K562 (cell line): ENCODE data around the gene AGL. TPM values are rescaled to one million over a fixed set of nuclear protein-coding genes. Genes with fewer than 3 reads are reported as not detected.
A peak's percentile ranks its signal among the peaks of the same experiment; 100 is the strongest.

Experiments
- ATAC-seq: fragments of 200-7000 bp; cut with Tn5 transposase; 3 replicates; pipeline ENCODE4 v1.9.1; 2020; ENCODE audit warnings: moderate library complexity
- BruUV-seq: library from RNA; stranded (reverse); fragments of 400-500 nt; replicated peaks from 2 replicates; lab custom pipeline; 2021; lab: Mats Ljungman, UMichigan
- CTCF ChIA-PET: fragments of 300-600 bp; formaldehyde crosslinking; extraction: SDS; loops from one replicate; lab custom pipeline; 2021; ENCODE audit warnings: low intra/inter-chr PET ratio; lab: Yijun Ruan, JAX
- POLR2A ChIA-PET: fragments of 300-600, 350-650 bp; sonication (Branson Sonifier 250); formaldehyde crosslinking; extraction: SDS; loops from one replicate; lab custom pipeline; 2021; ENCODE audit warnings: antibody characterized with exemption, inconsistent platforms; lab: Yijun Ruan, JAX
- DNase-seq, 4 experiments: peaks; one replicate each; pipeline versions ENCODE4 v3.0.0 to v3.0.0-alpha.2; 2011 to 2018; ENCODE audit warnings: low spot score in 3 of 4, mixed read lengths in 3 of 4; ENCODE audit errors: extremely low read depth in 1 of 4
- FAIRE-seq: peaks from 2 replicates; lab custom pipeline; 2011; peaks lifted over from hg19 to GRCh38; lab: Jason Lieb, UNC
- H2AFZ ChIP-seq: 2 replicates; pipeline ENCODE4 v1.6.0; 2011; ENCODE audit warnings: low read depth, low read length, control low read depth, inconsistent platforms
- H3K27ac ChIP-seq: fragments of 200-600 bp; 3 replicates; pipeline ENCODE4 v1.8.0; 2011; ENCODE audit warnings: low read depth, mild to moderate bottlenecking, control low read depth, inconsistent platforms, low read length, moderate library complexity, mixed read lengths; ENCODE audit errors: extremely low read depth
- H3K27me3 ChIP-seq, 2 experiments: fragments of 300-600 bp in 1 of 2; 2 replicates in 1 of 2; 3 replicates in 1 of 2; pipeline versions ENCODE4 v1.6.0 to v1.8.0; 2011; ENCODE audit warnings: inconsistent platforms in 2 of 2, low read length in 2 of 2, mild to moderate bottlenecking in 1 of 2, mixed read lengths in 1 of 2, moderate library complexity in 1 of 2; ENCODE audit not compliant: control insufficient read depth in 2 of 2, insufficient read depth in 2 of 2
- H3K36me3 ChIP-seq: fragments of 300-600 bp; 3 replicates; pipeline ENCODE4 v1.8.0; 2011; ENCODE audit warnings: mild to moderate bottlenecking, low read length, inconsistent platforms; ENCODE audit not compliant: control insufficient read depth, insufficient read depth
- H3K4me1 ChIP-seq, 2 experiments: fragments of 200-600 bp in 1 of 2; replicated peaks in 1 of 2; 2 replicates in 1 of 2; 3 replicates in 1 of 2; pipeline versions ENCODE4 v1.5.1 to v1.8.0; 2011; ENCODE audit warnings: inconsistent platforms in 2 of 2, low read length in 2 of 2, mild to moderate bottlenecking in 1 of 2, mixed read lengths in 1 of 2, moderate library complexity in 1 of 2; ENCODE audit not compliant: control insufficient read depth in 2 of 2, insufficient read depth in 2 of 2
- H3K4me2 ChIP-seq: 2 replicates; pipeline ENCODE4 v1.6.1; 2011; ENCODE audit warnings: low read length, control low read depth, inconsistent platforms, mixed read lengths; ENCODE audit not compliant: insufficient read depth
- H3K4me3 ChIP-seq: fragments of 200-600 bp; sonication (generic), shearing (Covaris generic); 2 replicates; pipeline ENCODE4 v1.5.1; 2016; ENCODE audit warnings: control low read depth, inconsistent platforms
- H3K79me2 ChIP-seq: fragments of 200-600 bp; 3 replicates; pipeline ENCODE4 v1.8.0; 2011; ENCODE audit warnings: low read length, inconsistent platforms; ENCODE audit not compliant: control insufficient read depth, insufficient read depth
- H3K9ac ChIP-seq, 2 experiments: 2 replicates each; pipeline versions ENCODE4 v1.6.0 to v1.6.1; 2011; ENCODE audit warnings: low read depth in 2 of 2, low read length in 2 of 2, control low read depth in 1 of 2, inconsistent platforms in 1 of 2, mild to moderate bottlenecking in 1 of 2, mixed read lengths in 1 of 2; ENCODE audit not compliant: insufficient read depth in 1 of 2
- H3K9me1 ChIP-seq: one replicate; pipeline ENCODE4 v1.6.0; 2011; ENCODE audit warnings: inconsistent platforms, mild to moderate bottlenecking, low read length, moderate library complexity; ENCODE audit not compliant: control insufficient read depth, insufficient read depth
- H3K9me3 ChIP-seq: replicated peaks from 2 replicates; pipeline ENCODE4 v1.5.1; 2011; ENCODE audit warnings: low read depth, low read length, inconsistent platforms; ENCODE audit not compliant: control insufficient read depth, insufficient read depth
- H4K20me1 ChIP-seq: replicated peaks from 2 replicates; pipeline ENCODE4 v1.6.1; 2011; ENCODE audit warnings: low read length, inconsistent platforms, mixed read lengths; ENCODE audit not compliant: control insufficient read depth, insufficient read depth
- ADNP ChIP-seq: fragments of 200-800 bp; sonication (Bioruptor generic); IDR thresholded peaks from 2 replicates; pipeline ENCODE4 v1.6.1; 2016; ENCODE audit warnings: missing genetic modification characterization, missing compliant biosample characterization
- CBFB ChIP-seq: sonication (generic); formaldehyde crosslinking; IDR thresholded peaks from 2 replicates; pipeline ENCODE4 v1.4.0; 2020; ENCODE audit warnings: mild to moderate bottlenecking, missing genetic modification reagents
- CEBPZ ChIP-seq: fragments of 150-350 bp; IDR thresholded peaks from 2 replicates; pipeline ENCODE4 v1.6.1; 2014; ENCODE audit warnings: low read depth, mild to moderate bottlenecking, low read length, borderline replicate concordance
- FOXM1 ChIP-seq, 2 experiments: fragments of 450-650 bp in 1 of 2; sonication (generic) in 1 of 2; formaldehyde crosslinking in 1 of 2; IDR thresholded peaks; 2 replicates each; pipeline versions ENCODE4 v1.6.1 to v1.9.0; 2017 to 2022; ENCODE audit warnings: low read depth in 2 of 2, mild to moderate bottlenecking in 2 of 2, missing genetic modification reagents in 1 of 2, moderate library complexity in 1 of 2
- IFI16 ChIP-seq: fragments of 250-450 bp; sonication (Bioruptor Pico); IDR thresholded peaks from 2 replicates; pipeline ENCODE4 v2.1.2; 2022; ENCODE audit warnings: mild to moderate bottlenecking, inconsistent platforms
- KDM2B ChIP-seq: fragments of 250-450 bp; sonication (Bioruptor Pico); IDR thresholded peaks from 2 replicates; pipeline ENCODE4 v1.8.0; 2021; ENCODE audit warnings: mild to moderate bottlenecking, moderate library complexity
- POLR3A ChIP-seq: IDR thresholded peaks from 2 replicates; pipeline ENCODE4 v1.6.1; 2011; ENCODE audit warnings: borderline replicate concordance, mild to moderate bottlenecking, moderate library complexity; ENCODE audit not compliant: insufficient read length, insufficient read depth; ENCODE audit errors: extremely low read depth
- RBM17 ChIP-seq: fragments of 200-400 bp; formaldehyde crosslinking; IDR thresholded peaks from 2 replicates; pipeline ENCODE4 v1.6.1; 2017; ENCODE audit warnings: low read depth, mild to moderate bottlenecking, low read length, borderline replicate concordance
- TARDBP ChIP-seq: fragments of 450-650 bp; IDR thresholded peaks from 2 replicates; pipeline ENCODE4 v1.6.1; 2016
- TFE3 ChIP-seq: fragments of 450-650 bp; formaldehyde crosslinking; IDR thresholded peaks from 2 replicates; pipeline ENCODE4 v1.4.0; 2020; ENCODE audit warnings: mild to moderate bottlenecking, mixed read lengths
- TOE1 ChIP-seq, 2 experiments: fragments of 450-650 bp in 1 of 2; sonication (generic) in 1 of 2; formaldehyde crosslinking in 1 of 2; IDR thresholded peaks; 2 replicates each; pipeline versions ENCODE4 v1.7.1 to v1.8.0; 2016 to 2022; ENCODE audit warnings: borderline replicate concordance in 2 of 2, mild to moderate bottlenecking in 2 of 2, antibody characterized with exemption in 1 of 2, inconsistent platforms in 1 of 2, low read depth in 1 of 2, missing genetic modification reagents in 1 of 2, moderate library complexity in 1 of 2
- ZNF431 ChIP-seq: sonication (generic); formaldehyde crosslinking; IDR thresholded peaks from 2 replicates; pipeline ENCODE4 v1.8.0; 2022; ENCODE audit warnings: mild to moderate bottlenecking, missing genetic modification reagents
- WGBS: fragments of 100-300 bp; shearing (Covaris generic); methylation state at CpG from one replicate; pipeline ENCODE4 v1.1.6; 2016; ENCODE audit warnings: low coverage, mixed read lengths; ENCODE audit not compliant: insufficient coverage; ENCODE audit errors: missing lambda C conversion rate; 5-methylcytosine and 5-hydroxymethylcytosine counted together
- in situ Hi-C: fragments of 300-500 bp; cut with MboI; formaldehyde crosslinking; loops from 4 replicates; pipeline ENCODE4 v1.15.0; 2018; ENCODE audit warnings: inconsistent platforms, mixed read lengths
- intact Hi-C: fragments of 100-400 bp; cut with micrococcal nuclease; formaldehyde crosslinking; loops from 2 replicates; pipeline ENCODE4 v1.14.2; 2022
- polyA plus RNA-seq, 8 experiments: library from polyadenylated mRNA; depleted of rRNA in 4 of 8; stranded (reverse) in 5 of 8; unstranded in 3 of 8; fragments of >200 nt; fragmentation: Nextera tagmentation in 2 of 8; fragmentation: Illumina TruSeq in 1 of 8; extraction: Ambion mirVana in 2 of 8; extraction: Trizol in 1 of 8; gene quantifications; 2 replicates each; pipeline versions ENCODE4 v1.2.1 to v1.2.3, GENCODE V29; 2011 to 2014; ENCODE audit warnings: inconsistent platforms in 1 of 8, missing spikeins in 1 of 8
- total RNA-seq, 7 experiments: library from RNA; depleted of rRNA in 6 of 7; stranded (reverse); fragments of >200 nt in 6 of 7; fragmentation: Illumina TruSeq in 2 of 7; extraction: Trizol in 2 of 7; gene quantifications; 2 replicates each; pipeline versions ENCODE4 v1.2.1 to v1.2.3, GENCODE V29; 2011 to 2021; ENCODE audit warnings: low replicate concordance in 1 of 7
- TF ChIP-seq, protein P1 (sequence below): fragments of 200-800 bp; sonication (Bioruptor generic); IDR thresholded peaks from 2 replicates; pipeline ENCODE4 v1.6.1; 2017; ENCODE audit warnings: missing genetic modification characterization, missing compliant biosample characterization

The AGL gene
- total and polyA plus RNA-seq, 9 of the 15 experiments (the other 6 are each of a cell fraction or from before 2014, with no cell fraction given), result 6.3 to 20.4 (median 12.4) TPM

DNA sequence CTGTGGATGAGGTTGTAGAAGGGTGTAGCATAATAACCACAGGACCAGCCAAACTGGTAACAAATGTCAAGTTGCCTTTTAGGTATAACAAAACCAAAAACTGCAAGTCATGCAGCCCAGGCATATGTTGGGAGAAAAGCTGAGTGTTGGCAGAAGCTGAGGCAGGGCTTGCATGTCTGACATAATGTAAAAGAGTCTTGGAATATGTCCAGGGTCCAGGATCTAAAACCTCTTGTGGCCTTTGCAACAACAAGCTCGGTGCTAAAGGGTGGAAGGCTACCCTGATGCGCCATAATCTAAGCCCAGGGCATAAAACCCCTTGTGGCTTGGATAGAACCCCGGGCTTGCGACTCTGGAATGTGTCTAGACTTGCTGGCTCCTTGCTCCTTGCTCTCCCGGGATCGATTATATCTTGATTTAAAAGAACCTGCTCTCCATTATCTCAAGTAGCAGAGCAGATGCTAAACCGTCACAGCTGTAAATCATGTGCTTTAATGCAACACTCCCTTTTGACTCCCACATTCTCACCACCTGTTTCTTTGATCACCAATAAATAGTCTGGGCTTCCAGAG lies 93.1 kb downstream of the AGL start (continued):
- TF ChIP-seq CEBPZ (no peak), RBM17 (no peak)

- WGBS, result 50% methylated on average over 1 of the region's 1 CpG
- Histone ChIP-seq H2AFZ (peak overlapping the region; percentile 72), H3K9ac (no peak overlapping the region), H3K27ac (no peak overlapping the region), H3K4me3 (no peak overlapping the region), H4K20me1 (no peaks in the 10 kb centered on the region), H3K4me2 (no peak overlapping the region), H3K36me3 (no peaks in the 10 kb centered on the region), H3K79me2 (no peaks in the 10 kb centered on the region), H3K9me1 (no peaks in the 10 kb centered on the region), H3K4me1 (peaks cover 0 to 20% of the 10 kb centered on the region in 2 experiments; a peak in 4 of 5 replicates), H3K9me3 (no peaks in the 10 kb centered on the region; the same call in 1 of the 2 replicates), H3K27me3 (no peaks in the 10 kb centered on the region)
- intact Hi-C loops, result no loop called here
- in situ Hi-C loops, result no loop called here
- FAIRE-seq, result no peak
- DNase-seq, result no peak
- CTCF ChIA-PET, result no interaction called here
- ATAC-seq, result peak; percentile 46
- BruUV-seq, result no TSS peak
- POLR2A ChIA-PET, result interaction anchor here (0.5 to 1.5 kb wide), 7 partner anchors 12 to 212 kb away, joined by 3 to 6 read pairs (median 3); partner anchors contain the start of gene SLC35A3
- TF ChIP-seq ZNF431 (no peak), FOXM1 (IDR thresholded peaks at IDR 0.05; ENCODE audit: low read depth) (no peak), FOXM1 (CRISPR knock-in tag; IDR thresholded peaks at IDR 0.05; ENCODE audit: low read depth) (no peak), TOE1 (IDR thresholded peaks at IDR 0.05; ENCODE audit: borderline replicate concordance) (no peak), TOE1 (CRISPR knock-in tag; IDR thresholded peaks at IDR 0.05; ENCODE audit: borderline replicate concordance, low read depth) (no peak), CBFB (CRISPR knock-in tag) (no peak), TFE3 (CRISPR knock-in tag) (no peak), POLR3A (no peak), KDM2B (CRISPR knock-in tag) (no peak), ADNP (tag) (no peak), TARDBP (no peak), IFI16 (no peak)
- TF ChIP-seq, protein P1, sequence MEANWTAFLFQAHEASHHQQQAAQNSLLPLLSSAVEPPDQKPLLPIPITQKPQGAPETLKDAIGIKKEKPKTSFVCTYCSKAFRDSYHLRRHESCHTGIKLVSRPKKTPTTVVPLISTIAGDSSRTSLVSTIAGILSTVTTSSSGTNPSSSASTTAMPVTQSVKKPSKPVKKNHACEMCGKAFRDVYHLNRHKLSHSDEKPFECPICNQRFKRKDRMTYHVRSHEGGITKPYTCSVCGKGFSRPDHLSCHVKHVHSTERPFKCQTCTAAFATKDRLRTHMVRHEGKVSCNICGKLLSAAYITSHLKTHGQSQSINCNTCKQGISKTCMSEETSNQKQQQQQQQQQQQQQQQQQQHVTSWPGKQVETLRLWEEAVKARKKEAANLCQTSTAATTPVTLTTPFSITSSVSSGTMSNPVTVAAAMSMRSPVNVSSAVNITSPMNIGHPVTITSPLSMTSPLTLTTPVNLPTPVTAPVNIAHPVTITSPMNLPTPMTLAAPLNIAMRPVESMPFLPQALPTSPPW (CRISPR knock-in tag), result no peak
These were observed 94.0 kb downstream of the AGL start for GRCh38 chr1:99944192-99944591.
